ENCODE data around the gene MUSK. TPM values are rescaled to one million over a fixed set of nuclear protein-coding genes. Genes with fewer than 3 reads are reported as not detected.

Gene MUSK
- polyA plus RNA-seq, 2 of the 4 experiments (the other 2 are of a cell fraction) = not detected

DNA sequence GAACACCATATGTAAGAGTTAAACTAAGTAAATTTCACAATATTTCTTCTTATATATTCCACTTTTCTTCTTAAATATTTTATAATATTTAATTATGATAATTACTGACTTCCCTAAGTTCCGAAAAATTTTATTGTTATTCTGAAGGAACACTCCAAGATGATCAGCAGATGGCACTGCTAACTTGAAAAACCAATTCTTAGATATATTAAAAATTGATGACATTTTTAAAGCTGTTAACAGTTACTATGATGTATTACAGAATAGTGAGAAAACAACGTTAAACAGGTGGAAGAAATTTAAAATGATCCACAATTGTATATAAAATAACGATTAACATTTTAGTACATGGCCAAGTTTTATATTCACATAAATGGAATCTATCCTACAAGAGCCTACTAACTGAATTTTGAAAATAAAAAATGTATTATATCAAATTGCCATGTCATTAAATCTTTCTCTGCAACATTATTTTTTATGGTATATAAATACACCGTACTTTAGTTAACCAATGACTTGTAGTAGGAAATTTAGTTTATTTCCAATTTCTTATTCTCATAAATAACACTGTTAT lies 30.1 kb upstream of the MUSK start:
- CTCF ChIA-PET = interaction anchor here (0.6 to 2.7 kb wide), 3 partner anchors 152 to 662 kb away, joined by 3 to 12 read pairs (median 3); no protein-coding TSS in a partner anchor
- Histone ChIP-seq H3K4me3 (no peak overlapping the region), H3K27ac (peak overlapping the region in 1 of 2 experiments; percentile 8; a peak in 1 of 6 replicates), H3K4me2 (no peak overlapping the region), H3K9me3 (peaks cover 31% of the 10 kb centered on the region), H3K4me1 (0 out of 3 replicates have a peak, but pooled peaks cover 3% of the 10 kb centered on the region)
- TF ChIP-seq, protein P1, sequence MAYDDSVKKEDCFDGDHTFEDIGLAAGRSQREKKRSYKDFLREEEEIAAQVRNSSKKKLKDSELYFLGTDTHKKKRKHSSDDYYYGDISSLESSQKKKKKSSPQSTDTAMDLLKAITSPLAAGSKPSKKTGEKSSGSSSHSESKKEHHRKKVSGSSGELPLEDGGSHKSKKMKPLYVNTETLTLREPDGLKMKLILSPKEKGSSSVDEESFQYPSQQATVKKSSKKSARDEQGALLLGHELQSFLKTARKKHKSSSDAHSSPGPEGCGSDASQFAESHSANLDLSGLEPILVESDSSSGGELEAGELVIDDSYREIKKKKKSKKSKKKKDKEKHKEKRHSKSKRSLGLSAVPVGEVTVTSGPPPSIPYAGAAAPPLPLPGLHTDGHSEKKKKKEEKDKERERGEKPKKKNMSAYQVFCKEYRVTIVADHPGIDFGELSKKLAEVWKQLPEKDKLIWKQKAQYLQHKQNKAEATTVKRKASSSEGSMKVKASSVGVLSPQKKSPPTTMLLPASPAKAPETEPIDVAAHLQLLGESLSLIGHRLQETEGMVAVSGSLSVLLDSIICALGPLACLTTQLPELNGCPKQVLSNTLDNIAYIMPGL (CRISPR knock-in tag; IDR thresholded peaks at IDR 0.05; ENCODE audit: borderline replicate concordance) = no peak
- TF ChIP-seq RARB (CRISPR knock-in tag; IDR thresholded peaks at IDR 0.05) = no peak
- peak; percentile 91 for TF ChIP-seq SMC3 (IDR thresholded peaks at IDR 0.05)
- TF ChIP-seq, protein P2, sequence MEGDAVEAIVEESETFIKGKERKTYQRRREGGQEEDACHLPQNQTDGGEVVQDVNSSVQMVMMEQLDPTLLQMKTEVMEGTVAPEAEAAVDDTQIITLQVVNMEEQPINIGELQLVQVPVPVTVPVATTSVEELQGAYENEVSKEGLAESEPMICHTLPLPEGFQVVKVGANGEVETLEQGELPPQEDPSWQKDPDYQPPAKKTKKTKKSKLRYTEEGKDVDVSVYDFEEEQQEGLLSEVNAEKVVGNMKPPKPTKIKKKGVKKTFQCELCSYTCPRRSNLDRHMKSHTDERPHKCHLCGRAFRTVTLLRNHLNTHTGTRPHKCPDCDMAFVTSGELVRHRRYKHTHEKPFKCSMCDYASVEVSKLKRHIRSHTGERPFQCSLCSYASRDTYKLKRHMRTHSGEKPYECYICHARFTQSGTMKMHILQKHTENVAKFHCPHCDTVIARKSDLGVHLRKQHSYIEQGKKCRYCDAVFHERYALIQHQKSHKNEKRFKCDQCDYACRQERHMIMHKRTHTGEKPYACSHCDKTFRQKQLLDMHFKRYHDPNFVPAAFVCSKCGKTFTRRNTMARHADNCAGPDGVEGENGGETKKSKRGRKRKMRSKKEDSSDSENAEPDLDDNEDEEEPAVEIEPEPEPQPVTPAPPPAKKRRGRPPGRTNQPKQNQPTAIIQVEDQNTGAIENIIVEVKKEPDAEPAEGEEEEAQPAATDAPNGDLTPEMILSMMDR (IDR thresholded peaks at IDR 0.05) = peak; percentile 62
- peak; percentile 73 to 88 for TF ChIP-seq RAD21 (conservative IDR thresholded peaks at IDR 0.05 in 1 of 2, IDR thresholded peaks at IDR 0.05 in 1 of 2)
- no peak for ATAC-seq
- DNase-seq (ENCODE audit: low read depth in 1 of 2, low spot score in 1 of 2) = peak in 1 of 2 experiments; percentile 31
- FAIRE-seq = no peak
- 20% methylated on average over 4 of the region's 4 CpGs for WGBS (ENCODE audit: missing lambda C conversion rate)
- POLR2A ChIA-PET = interaction anchor here (0.6 to 0.8 kb wide), 4 partner anchors 112 to 400 kb away, joined by 3 to 6 read pairs (median 4); partner anchors contain the start of gene LPAR1

- FAIRE-seq (no peak), DNase-seq (ENCODE audit: low read depth in 1 of 2, low spot score in 1 of 2) (no peak), ATAC-seq (no peak)
- CTCF ChIA-PET = interaction anchor here (1.0 to 2.3 kb wide), 4 partner anchors 17 to 659 kb away, joined by 3 to 8 read pairs (median 4); no protein-coding TSS in a partner anchor
- TF ChIP-seq RARB (CRISPR knock-in tag; IDR thresholded peaks at IDR 0.05) (no peak), SREBF2 (IDR thresholded peaks at IDR 0.05) (no peak), PHF8 (IDR thresholded peaks at IDR 0.05; ENCODE audit: borderline replicate concordance, low read depth) (no peak), FOSL2 (IDR thresholded peaks at IDR 0.05) (no peak), FOSL2 (CRISPR knock-in tag; IDR thresholded peaks at IDR 0.05) (no peak), NPAS2 (CRISPR knock-in tag; IDR thresholded peaks at IDR 0.05; ENCODE audit: borderline replicate concordance) (no peak), GATA3 (IDR thresholded peaks at IDR 0.05; ENCODE audit: borderline replicate concordance) (no peak), RNF2 (IDR thresholded peaks at IDR 0.05; ENCODE audit: borderline replicate concordance, low read depth) (no peak), RCOR1 (IDR thresholded peaks at IDR 0.05; ENCODE audit: low read depth, low read length) (no peak), TP53 (CRISPR knock-in tag; IDR thresholded peaks at IDR 0.05) (no peak), ESRRA (IDR thresholded peaks at IDR 0.05; ENCODE audit: borderline replicate concordance, low read length) (no peak), CBX8 (IDR thresholded peaks at IDR 0.05) (no peak)
- TF ChIP-seq, protein P1 (CRISPR knock-in tag; IDR thresholded peaks at IDR 0.05; ENCODE audit: borderline replicate concordance) = no peak
- Histone ChIP-seq H3K9me3 (peaks cover 13% of the 10 kb centered on the region; the same call in 2 of the 3 replicates), H3K4me2 (no peak overlapping the region), H3K27ac (peak overlapping the region; percentile 2 to 28; a peak in 1 of 6 replicates), H3K4me3 (no peak overlapping the region), H3K4me1 (0 out of 3 replicates have a peak, but pooled peaks cover 3% of the 10 kb centered on the region)
- POLR2A ChIA-PET = no interaction called here
Measured at GRCh38 chr9:110640736-110641135, 27.9 kb upstream of the MUSK start.
